Fibroblast of pulmonary artery (primary cell): ENCODE data around the gene NRXN3.
"Not testable (repeated sequence)": the region's sequence is repeated elsewhere in the genome, so short reads cannot be mapped to it uniquely, and the experiment has no call there.

Experiments
- DNase-seq: peaks from one replicate; pipeline ENCODE4 v3.0.0-alpha.2; 2010; ENCODE audit warnings: low read depth
- H3K4me3 ChIP-seq: replicated peaks from 2 replicates; pipeline ENCODE4 v1.5.1; 2011; ENCODE audit warnings: low read depth, mild to moderate bottlenecking, control low read depth, low read length, moderate library complexity
- CTCF ChIP-seq: IDR thresholded peaks from 2 replicates; pipeline ENCODE4 v1.5.1; 2011; ENCODE audit warnings: mild to moderate bottlenecking, control low read depth, low read length, inconsistent platforms; ENCODE audit errors: missing control alignments

The NRXN3 gene

GRCh38 chr14:79745046-79745445 is 1574.9 kb downstream of the NRXN3 start:
- H3K4me3 ChIP-seq, result no peak overlapping the region
- peak; percentile 3 for DNase-seq
- TF ChIP-seq CTCF, result no peak

GRCh38 chr14:79749065-79749464 is 1578.9 kb downstream of the NRXN3 start:
- H3K4me3 ChIP-seq, result no peak overlapping the region
- DNase-seq, result no peak
- no peak for TF ChIP-seq CTCF

DNA sequence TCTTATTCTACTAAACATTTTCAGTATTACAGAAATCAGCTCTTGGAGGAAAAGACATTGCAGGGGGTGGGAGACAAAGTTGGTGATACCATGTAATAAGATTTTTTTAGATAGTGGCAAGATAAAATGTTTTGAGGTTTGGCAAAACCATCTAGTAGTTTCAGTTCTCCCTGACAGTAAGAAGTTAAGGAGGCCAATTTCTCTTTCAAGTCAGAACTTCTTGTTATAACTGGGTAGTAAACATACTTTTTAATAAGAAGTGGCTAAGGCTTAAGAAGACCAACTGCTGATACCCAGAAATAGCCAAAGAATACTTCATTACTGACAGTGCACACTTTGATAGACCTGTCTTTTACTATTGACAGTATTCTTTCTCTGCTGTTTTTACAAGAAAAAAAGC is 1588.8 kb downstream of the NRXN3 start:
- no peak for TF ChIP-seq CTCF
- DNase-seq, result no peak

DNA sequence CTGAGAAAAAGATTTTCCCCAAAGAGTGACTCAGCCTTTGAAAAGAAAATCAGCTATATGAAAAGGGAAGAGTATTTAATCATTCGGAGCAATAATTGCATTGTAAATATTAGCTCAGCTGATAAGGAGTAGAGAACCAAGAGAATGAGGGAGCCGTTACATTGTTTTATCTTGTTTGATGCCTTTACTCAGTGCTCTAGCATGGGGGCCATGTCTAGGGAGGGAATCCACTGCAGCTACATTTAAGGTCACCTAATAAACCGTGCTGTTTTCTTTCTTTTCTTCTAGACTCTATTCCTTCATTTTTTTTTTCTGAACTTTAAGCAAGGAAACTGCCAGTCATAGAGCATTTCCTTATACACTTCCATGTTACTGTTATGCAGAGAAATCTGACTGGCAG is 1594.2 kb downstream of the NRXN3 start:
- no peak overlapping the region for H3K4me3 ChIP-seq
- TF ChIP-seq CTCF, result no peak
- no peak for DNase-seq

More for the DNA sequence above, 1588.8 kb downstream of the NRXN3 start:
- H3K4me3 ChIP-seq, result no peak overlapping the region

DNA sequence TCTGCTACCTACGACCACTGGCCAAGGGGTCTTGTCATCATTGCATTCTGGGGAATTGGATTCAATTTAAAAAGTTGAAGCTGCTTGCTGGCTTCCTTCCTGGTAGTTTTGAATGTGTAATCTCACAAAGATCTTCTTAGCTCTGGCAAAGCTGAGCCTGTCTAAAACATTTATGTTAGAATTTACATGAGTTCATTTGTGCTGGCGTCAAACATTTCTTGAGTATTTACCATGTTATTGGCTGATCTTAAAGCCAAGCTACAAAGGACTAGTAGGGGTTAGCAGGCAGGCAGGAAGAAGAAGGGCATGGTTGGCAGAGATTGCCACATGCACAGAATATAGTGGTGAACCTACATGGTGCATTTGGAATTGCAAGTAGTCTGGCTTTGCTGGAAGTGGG is 1596.3 kb downstream of the NRXN3 start:
- H3K4me3 ChIP-seq, result no peak overlapping the region
- no peak for DNase-seq
- TF ChIP-seq CTCF, result no peak

- no peak for TF ChIP-seq CTCF
Observed at GRCh38 chr14:79767251-79767650, 1597.1 kb downstream of the NRXN3 start.

DNA sequence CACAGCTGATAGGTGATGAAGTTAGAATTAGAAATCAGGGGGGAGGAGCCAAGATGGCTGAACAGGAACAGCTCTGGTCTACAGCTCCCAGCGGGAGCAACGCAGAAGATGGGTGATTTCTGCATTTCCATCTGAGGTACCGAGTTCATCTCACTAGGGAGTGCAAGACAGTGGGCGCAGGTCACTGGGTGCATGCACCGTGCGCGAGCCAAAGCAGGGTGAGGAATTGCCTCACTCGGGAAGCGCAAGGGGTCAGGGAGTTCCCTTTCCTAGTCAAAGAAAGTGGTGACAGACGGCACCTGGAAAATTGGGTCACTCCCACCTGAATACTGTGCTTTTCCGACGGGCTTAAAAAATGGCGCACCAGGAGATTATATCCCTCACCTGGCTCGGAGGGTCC is 1597.5 kb downstream of the NRXN3 start:
- DNase-seq, H3K4me3 ChIP-seq: not testable (repeated sequence)

More at GRCh38 chr14:79767251-79767650, 1597.1 kb downstream of the NRXN3 start:
- no peak for DNase-seq
- H3K4me3 ChIP-seq, result no peak overlapping the region
